ENCODE results near the gene DZIP1L.

DZIP1L gene

GRCh38 chr3:138082992-138083386 lies 32.4 kb downstream of the DZIP1L start:
- peaks cover 66% of the 10 kb centered on the region for H3K36me3 ChIP-seq (ENCODE audit: insufficient read depth, low read length)
- no peaks in the 10 kb centered on the region for H3K27me3 ChIP-seq (ENCODE audit: insufficient read depth, low read length)
- no peak overlapping the region for H3K4me3 ChIP-seq (ENCODE audit: low read length)
- H3K9me3 ChIP-seq (ENCODE audit: insufficient read depth, low read depth, low read length): no peaks in the 10 kb centered on the region
- H3K9ac ChIP-seq (ENCODE audit: low read depth, low read length): no peak overlapping the region
- peaks cover 21% of the 10 kb centered on the region; the same call in 1 of the 2 replicates for H3K4me1 ChIP-seq (ENCODE audit: insufficient read depth, low read length)
- H3K27ac ChIP-seq (ENCODE audit: low read depth, low read length): no peak overlapping the region

DNA sequence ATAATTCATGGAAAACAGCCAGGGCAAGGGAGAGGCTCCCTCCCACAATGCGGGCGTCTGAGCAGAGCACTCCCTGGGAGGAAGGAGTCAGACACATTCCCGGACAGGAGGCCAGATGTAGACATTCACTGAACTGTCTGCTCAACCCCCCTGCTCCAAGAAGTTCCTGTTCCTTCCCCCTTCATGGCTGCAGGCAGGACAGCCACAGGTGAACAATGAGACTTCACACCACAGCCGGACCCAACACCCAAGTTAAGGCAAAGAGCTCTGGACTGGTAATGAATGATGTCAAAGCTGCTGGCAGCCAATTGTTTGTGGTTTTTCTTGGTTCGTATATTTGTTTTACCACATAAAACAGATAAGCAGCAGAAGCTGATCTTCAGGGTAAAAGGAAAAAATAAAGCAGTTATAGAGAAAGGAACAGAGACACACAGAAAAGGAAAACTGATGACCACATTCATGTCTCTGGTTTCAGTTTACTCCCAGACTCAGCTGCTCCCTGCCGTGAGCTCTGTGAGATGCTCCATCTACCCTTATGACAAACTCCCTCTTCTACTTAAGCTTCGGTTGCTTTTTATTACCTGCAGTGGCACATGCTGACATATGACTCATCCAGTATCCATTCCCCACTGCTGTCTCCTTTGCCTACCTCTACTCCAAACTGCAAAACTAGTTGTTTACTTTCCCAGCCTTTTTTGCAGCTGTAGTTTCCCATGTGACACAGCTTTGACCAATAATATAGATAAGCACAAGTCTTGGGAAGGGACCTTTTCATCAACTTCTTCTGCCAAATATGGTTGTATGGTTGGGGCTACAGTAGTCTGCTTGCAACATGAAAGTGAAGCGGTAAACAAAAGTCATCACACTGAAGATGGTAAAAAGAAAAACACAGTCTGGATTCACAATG lies 33.1 kb downstream of the DZIP1L start:
- Histone ChIP-seq H3K9me3 (ENCODE audit: insufficient read depth, low read depth, low read length) (no peaks in the 10 kb centered on the region), H3K4me3 (ENCODE audit: low read length) (no peak overlapping the region), H3K27me3 (ENCODE audit: insufficient read depth, low read length) (no peaks in the 10 kb centered on the region), H3K9ac (ENCODE audit: low read depth, low read length) (no peak overlapping the region), H3K4me1 (ENCODE audit: insufficient read depth, low read length) (peaks cover 21% of the 10 kb centered on the region; the same call in 1 of the 2 replicates), H3K36me3 (ENCODE audit: insufficient read depth, low read length) (peaks cover 65% of the 10 kb centered on the region), H3K27ac (ENCODE audit: low read depth, low read length) (no peak overlapping the region)
- WGBS: 84% methylated on average over 8 of the region's 8 CpGs

DNA sequence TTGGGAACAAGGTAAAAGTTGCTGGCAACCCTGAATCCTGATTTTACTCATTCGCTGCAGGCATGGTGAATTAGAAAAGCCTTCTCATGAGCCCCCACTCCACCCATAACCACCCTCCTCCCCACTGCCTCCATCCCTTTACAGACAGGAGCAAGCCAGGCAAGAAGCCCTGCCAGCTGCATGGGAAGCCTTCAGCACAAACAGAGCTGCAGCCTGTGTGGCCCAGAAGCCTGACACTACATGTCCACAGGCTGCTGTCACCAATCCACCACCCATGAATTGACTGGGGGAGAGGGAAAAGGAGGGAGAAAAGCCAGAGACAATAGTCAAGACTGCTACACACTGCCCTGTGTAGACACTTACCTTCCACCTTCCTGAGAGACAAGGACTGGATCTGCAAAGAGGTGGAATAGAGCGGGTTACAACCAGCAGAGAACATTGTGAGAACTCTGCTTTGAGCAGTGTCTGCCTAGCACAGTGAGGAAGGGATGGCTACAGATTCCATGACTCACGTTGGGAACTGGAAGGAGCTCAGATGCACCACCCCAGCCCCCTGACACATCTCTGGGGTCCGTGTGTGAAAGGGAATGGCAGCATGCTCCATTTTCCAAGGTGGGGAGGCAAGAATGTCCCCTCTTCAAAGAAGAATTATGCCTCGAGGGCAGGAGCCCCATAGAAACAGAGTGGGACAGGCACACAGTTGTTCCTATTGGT lies 33.9 kb downstream of the DZIP1L start:
- no peak overlapping the region for H3K27ac ChIP-seq (ENCODE audit: low read depth, low read length)
- WGBS: 82% methylated on average over 5 of the region's 5 CpGs
- peaks cover 64% of the 10 kb centered on the region for H3K36me3 ChIP-seq (ENCODE audit: insufficient read depth, low read length)
- H3K4me3 ChIP-seq (ENCODE audit: low read length): no peak overlapping the region
- H3K27me3 ChIP-seq (ENCODE audit: insufficient read depth, low read length): no peaks in the 10 kb centered on the region
- H3K9me3 ChIP-seq (ENCODE audit: insufficient read depth, low read depth, low read length): no peaks in the 10 kb centered on the region
- no peak overlapping the region for H3K9ac ChIP-seq (ENCODE audit: low read depth, low read length)
- peaks cover 21% of the 10 kb centered on the region; the same call in 1 of the 2 replicates for H3K4me1 ChIP-seq (ENCODE audit: insufficient read depth, low read length)

DNA sequence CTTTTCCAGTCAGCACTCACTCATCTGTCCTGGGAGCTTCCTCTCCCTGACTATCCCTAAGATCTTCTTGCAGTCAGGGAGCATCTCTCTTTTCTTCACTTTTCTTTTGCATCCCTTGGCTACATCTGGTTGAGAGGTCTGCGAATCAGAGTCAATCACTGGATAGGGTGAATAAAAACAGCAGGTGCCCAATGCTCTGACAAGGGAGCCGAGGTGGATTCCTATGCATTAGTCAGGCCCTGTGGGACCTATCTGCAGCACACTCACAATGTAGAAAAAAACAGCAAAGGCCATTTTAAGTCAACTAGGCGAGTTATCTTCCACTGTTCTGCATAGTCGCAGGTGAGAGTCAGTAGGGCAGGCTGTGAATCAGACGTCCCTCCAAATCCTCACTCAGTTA lies 35.5 kb downstream of the DZIP1L start:
- no peaks in the 10 kb centered on the region for H3K9me3 ChIP-seq (ENCODE audit: insufficient read depth, low read depth, low read length)
- H3K4me1 ChIP-seq (ENCODE audit: insufficient read depth, low read length): peaks cover 21% of the 10 kb centered on the region; the same call in 1 of the 2 replicates
- no peak overlapping the region for H3K27ac ChIP-seq (ENCODE audit: low read depth, low read length)
- no peak overlapping the region for H3K4me3 ChIP-seq (ENCODE audit: low read length)
- no peaks in the 10 kb centered on the region for H3K27me3 ChIP-seq (ENCODE audit: insufficient read depth, low read length)
- H3K9ac ChIP-seq (ENCODE audit: low read depth, low read length): no peak overlapping the region
- peaks cover 68% of the 10 kb centered on the region for H3K36me3 ChIP-seq (ENCODE audit: insufficient read depth, low read length)
- 84% methylated on average over 5 of the region's 5 CpGs for WGBS

DNA sequence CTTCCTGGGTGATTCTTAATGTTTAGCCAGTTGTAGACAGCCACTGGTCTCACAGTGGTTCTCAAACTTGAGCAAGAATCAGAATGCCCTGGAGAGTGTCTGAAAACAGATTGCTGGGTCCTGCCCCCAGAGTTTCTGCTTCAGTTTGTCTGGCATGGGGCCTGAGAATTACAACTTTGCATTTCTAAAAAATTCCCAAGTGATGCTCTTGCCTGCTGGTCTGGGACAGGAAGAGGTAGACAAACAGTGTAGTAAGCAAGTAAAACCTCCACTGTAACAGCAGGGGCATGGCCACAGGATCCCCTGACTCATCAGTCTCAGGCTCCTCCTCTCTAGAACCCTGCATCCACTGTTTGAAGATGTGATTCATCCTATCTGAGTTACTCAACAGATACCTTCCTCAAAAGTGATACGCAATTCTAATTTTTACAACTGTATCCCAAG lies 36.5 kb downstream of the DZIP1L start:
- Histone ChIP-seq H3K4me1 (ENCODE audit: insufficient read depth, low read length) (peaks cover 21% of the 10 kb centered on the region; the same call in 1 of the 2 replicates), H3K27me3 (ENCODE audit: insufficient read depth, low read length) (no peaks in the 10 kb centered on the region), H3K9me3 (ENCODE audit: insufficient read depth, low read depth, low read length) (no peaks in the 10 kb centered on the region), H3K9ac (ENCODE audit: low read depth, low read length) (no peak overlapping the region), H3K4me3 (ENCODE audit: low read length) (no peak overlapping the region), H3K36me3 (ENCODE audit: insufficient read depth, low read length) (peaks cover 59% of the 10 kb centered on the region), H3K27ac (ENCODE audit: low read depth, low read length) (peak overlapping the region; percentile 40; the same call in 1 of the 2 replicates)
- WGBS: 17% methylated on average over 1 of the region's 1 CpG

DNA sequence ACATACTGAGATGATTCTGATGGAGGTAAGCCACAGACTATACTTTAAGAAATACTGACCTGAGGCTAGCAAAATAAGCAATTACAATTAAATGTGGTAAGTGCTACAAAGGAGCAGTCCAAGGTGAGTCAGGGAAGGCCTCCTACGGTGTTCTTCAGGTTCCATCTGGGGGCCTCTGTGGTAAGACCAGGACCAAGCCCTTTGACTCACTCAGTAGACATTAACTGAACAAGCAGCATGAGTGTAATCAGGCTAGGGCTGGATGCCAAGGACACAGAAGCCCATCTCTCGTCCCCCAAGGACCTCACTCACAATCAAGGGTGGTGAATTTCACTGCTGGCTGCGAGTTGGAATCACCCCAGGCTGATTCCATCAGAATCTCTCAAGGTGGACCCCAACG lies 37.3 kb downstream of the DZIP1L start:
- Histone ChIP-seq H3K9ac (ENCODE audit: low read depth, low read length) (no peak overlapping the region), H3K27ac (ENCODE audit: low read depth, low read length) (no peak overlapping the region), H3K9me3 (ENCODE audit: insufficient read depth, low read depth, low read length) (no peaks in the 10 kb centered on the region), H3K4me1 (ENCODE audit: insufficient read depth, low read length) (peaks cover 19% of the 10 kb centered on the region; the same call in 1 of the 2 replicates), H3K27me3 (ENCODE audit: insufficient read depth, low read length) (no peaks in the 10 kb centered on the region), H3K4me3 (ENCODE audit: low read length) (no peak overlapping the region), H3K36me3 (ENCODE audit: insufficient read depth, low read length) (peaks cover 51% of the 10 kb centered on the region)
- WGBS: 83% methylated on average over 4 of the region's 4 CpGs

- 81% methylated on average over 8 of the region's 8 CpGs for WGBS
- peaks cover 35% of the 10 kb centered on the region for H3K36me3 ChIP-seq (ENCODE audit: insufficient read depth, low read length)
- H3K9me3 ChIP-seq (ENCODE audit: insufficient read depth, low read depth, low read length): no peaks in the 10 kb centered on the region
- H3K4me3 ChIP-seq (ENCODE audit: low read length): no peak overlapping the region
- no peaks in the 10 kb centered on the region for H3K27me3 ChIP-seq (ENCODE audit: insufficient read depth, low read length)
- peak overlapping the region; percentile 30; the same call in 1 of the 2 replicates for H3K27ac ChIP-seq (ENCODE audit: low read depth, low read length)
- H3K9ac ChIP-seq (ENCODE audit: low read depth, low read length): peak overlapping the region; percentile 31; the same call in 1 of the 2 replicates
- 0 out of 2 replicates have a peak, but pooled peaks cover 3% of the 10 kb centered on the region for H3K4me1 ChIP-seq (ENCODE audit: insufficient read depth, low read length)
These were observed 42.6 kb downstream of the DZIP1L start for GRCh38 chr3:138072796-138073195.

DNA sequence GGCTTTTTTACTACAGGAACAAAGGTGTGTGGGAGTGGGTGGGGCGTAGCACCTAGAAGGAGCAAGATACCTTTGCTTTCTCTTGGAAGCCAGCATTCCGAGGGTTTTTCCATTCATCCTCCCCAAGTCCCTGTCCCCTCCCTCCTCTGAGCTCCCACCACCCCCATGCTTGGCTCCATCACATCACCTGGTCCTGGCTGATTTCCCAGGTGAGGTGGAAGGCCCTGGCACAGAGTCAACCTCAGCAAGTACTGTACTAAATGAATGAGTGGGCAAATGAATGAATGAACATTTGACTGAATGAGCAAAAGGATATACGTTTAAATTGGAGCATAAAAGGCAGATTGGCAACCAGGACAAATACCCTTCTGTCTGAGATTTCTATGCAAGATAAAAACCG lies 45.4 kb downstream of the DZIP1L start:
- Histone ChIP-seq H3K27ac (ENCODE audit: low read depth, low read length) (no peak overlapping the region), H3K4me3 (ENCODE audit: low read length) (no peak overlapping the region), H3K9ac (ENCODE audit: low read depth, low read length) (no peak overlapping the region), H3K4me1 (ENCODE audit: insufficient read depth, low read length) (0 out of 2 replicates have a peak, but pooled peaks cover 3% of the 10 kb centered on the region), H3K27me3 (ENCODE audit: insufficient read depth, low read length) (no peaks in the 10 kb centered on the region), H3K36me3 (ENCODE audit: insufficient read depth, low read length) (peaks cover 35% of the 10 kb centered on the region), H3K9me3 (ENCODE audit: insufficient read depth, low read depth, low read length) (no peaks in the 10 kb centered on the region)
- 88% methylated on average over 4 of the region's 4 CpGs for WGBS

DNA sequence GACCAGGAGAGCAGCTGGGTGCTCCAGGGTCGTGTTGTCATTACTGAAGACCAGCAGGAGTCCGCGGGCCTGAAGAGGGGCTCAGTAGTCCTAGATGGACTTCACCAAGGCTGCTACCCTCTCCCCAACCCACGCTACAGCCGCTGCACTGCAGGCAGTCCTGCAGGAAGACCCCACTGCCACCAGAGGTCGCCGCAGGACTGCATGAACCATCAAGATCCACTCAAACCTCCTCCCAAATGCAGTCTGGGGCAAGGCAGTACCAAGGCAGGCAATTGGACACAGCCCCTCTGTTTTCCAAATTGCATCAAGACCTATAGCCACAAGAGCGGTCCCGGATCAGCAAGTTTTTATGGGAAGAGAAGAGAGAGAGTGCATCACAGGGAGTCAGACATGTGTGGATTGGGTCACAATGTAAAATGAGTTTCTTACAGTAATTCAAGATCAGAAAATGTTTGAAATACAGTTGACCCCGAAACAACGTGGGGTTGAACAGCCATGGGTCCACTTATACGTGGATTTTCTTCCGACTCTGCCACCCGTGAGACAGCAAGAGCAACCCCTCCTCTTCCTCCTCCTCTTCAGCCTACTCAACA lies 46.7 kb downstream of the DZIP1L start:
- Histone ChIP-seq H3K9ac (ENCODE audit: low read depth, low read length) (no peak overlapping the region), H3K27ac (ENCODE audit: low read depth, low read length) (no peak overlapping the region), H3K4me1 (ENCODE audit: insufficient read depth, low read length) (0 out of 2 replicates have a peak, but pooled peaks cover 3% of the 10 kb centered on the region), H3K4me3 (ENCODE audit: low read length) (no peak overlapping the region), H3K27me3 (ENCODE audit: insufficient read depth, low read length) (no peaks in the 10 kb centered on the region), H3K36me3 (ENCODE audit: insufficient read depth, low read length) (peaks cover 48% of the 10 kb centered on the region), H3K9me3 (ENCODE audit: insufficient read depth, low read depth, low read length) (no peaks in the 10 kb centered on the region)
- whole genome bisulfite sequencing: 44% methylated on average over 14 of the region's 14 CpGs

DNA sequence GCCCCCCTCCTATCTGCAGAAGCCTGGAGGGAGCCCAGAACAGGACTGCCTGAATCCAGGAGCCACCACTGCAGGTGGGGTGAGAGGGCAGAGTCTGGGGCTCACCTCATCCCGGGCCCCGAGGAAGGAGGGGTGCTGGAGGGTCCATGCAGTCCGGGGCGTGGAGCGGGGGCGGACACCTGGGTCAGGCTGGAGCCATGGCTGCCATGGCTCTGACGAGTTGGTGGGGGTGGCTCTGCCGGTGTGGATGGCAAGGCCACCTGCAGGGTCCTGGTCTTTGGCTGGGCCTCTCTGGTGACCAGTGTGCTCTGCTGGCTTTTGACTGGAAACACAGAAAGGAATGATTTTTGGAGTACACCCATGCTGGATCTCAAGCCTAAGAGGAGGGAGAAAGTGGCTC lies 47.4 kb downstream of the DZIP1L start:
- Histone ChIP-seq H3K9ac (ENCODE audit: low read depth, low read length) (no peak overlapping the region), H3K4me3 (ENCODE audit: low read length) (no peak overlapping the region), H3K27ac (ENCODE audit: low read depth, low read length) (no peak overlapping the region), H3K4me1 (ENCODE audit: insufficient read depth, low read length) (0 out of 2 replicates have a peak, but pooled peaks cover 3% of the 10 kb centered on the region), H3K9me3 (ENCODE audit: insufficient read depth, low read depth, low read length) (no peaks in the 10 kb centered on the region), H3K27me3 (ENCODE audit: insufficient read depth, low read length) (no peaks in the 10 kb centered on the region), H3K36me3 (ENCODE audit: insufficient read depth, low read length) (peaks cover 53% of the 10 kb centered on the region)
- WGBS: 83% methylated on average over 8 of the region's 8 CpGs

- Histone ChIP-seq H3K4me1 (ENCODE audit: insufficient read depth, low read length) (no peaks in the 10 kb centered on the region), H3K27ac (ENCODE audit: low read depth, low read length) (no peak overlapping the region), H3K36me3 (ENCODE audit: insufficient read depth, low read length) (peaks cover 60% of the 10 kb centered on the region), H3K4me3 (ENCODE audit: low read length) (no peak overlapping the region), H3K9ac (ENCODE audit: low read depth, low read length) (no peak overlapping the region), H3K27me3 (ENCODE audit: insufficient read depth, low read length) (no peaks in the 10 kb centered on the region), H3K9me3 (ENCODE audit: insufficient read depth, low read depth, low read length) (no peaks in the 10 kb centered on the region)
- 95% methylated on average over 1 of the region's 3 CpGs for whole genome bisulfite sequencing
These were observed 48.4 kb downstream of the DZIP1L start for GRCh38 chr3:138066972-138067371.

All from HUES64 (cell line).